EH (cell line): ENCODE results near the gene C1QTNF8.

Experiments used
- DNase-seq: peaks from one replicate; pipeline ENCODE4 v3.0.0-alpha.2; 2015; ENCODE audit warnings: low read depth

Gene C1QTNF8

GRCh38 chr16:1077877-1078578 is 18.0 kb downstream of the C1QTNF8 start:
- no peak for DNase-seq

- no peak for DNase-seq
Measured at GRCh38 chr16:1076801-1077576, 19.1 kb downstream of the C1QTNF8 start.

GRCh38 chr16:1075546-1075945 is 20.5 kb downstream of the C1QTNF8 start:
- no peak for DNase-seq

GRCh38 chr16:1074379-1074649 is 21.7 kb downstream of the C1QTNF8 start:
- DNase-seq, result no peak

- no peak for DNase-seq
Measured at GRCh38 chr16:1073566-1074378, 22.3 kb downstream of the C1QTNF8 start.

GRCh38 chr16:1073262-1073558 is 22.8 kb downstream of the C1QTNF8 start:
- no peak for DNase-seq

- no peak for DNase-seq
Measured at GRCh38 chr16:1072526-1073261, 23.4 kb downstream of the C1QTNF8 start, which contains the start of gene SSTR5. SSTR5 (plus strand) TSS chr16:1072747; CDS start chr16:1078869, 6,122 bp downstream.

GRCh38 chr16:1071561-1072225 is 24.4 kb downstream of the C1QTNF8 start:
- no peak for DNase-seq

- DNase-seq, result no peak
Measured at GRCh38 chr16:1070864-1071408, 25.1 kb downstream of the C1QTNF8 start.

GRCh38 chr16:1070084-1070863 is 25.8 kb downstream of the C1QTNF8 start:
- DNase-seq, result no peak

- DNase-seq, result no peak
Measured at GRCh38 chr16:1069154-1069553, 26.9 kb downstream of the C1QTNF8 start.

- DNase-seq, result no peak
Measured at GRCh38 chr16:1068451-1068850, 27.6 kb downstream of the C1QTNF8 start.

GRCh38 chr16:1067629-1068028 is 28.4 kb downstream of the C1QTNF8 start:
- no peak for DNase-seq

- DNase-seq, result no peak
Measured at GRCh38 chr16:1066584-1067172, 29.4 kb downstream of the C1QTNF8 start.

- no peak for DNase-seq
Measured at GRCh38 chr16:1065469-1066128, 30.4 kb downstream of the C1QTNF8 start.

- no peak for DNase-seq
Measured at GRCh38 chr16:1063728-1064127, 32.3 kb downstream of the C1QTNF8 start.

GRCh38 chr16:1062895-1063294 is 33.1 kb downstream of the C1QTNF8 start:
- DNase-seq, result no peak

- DNase-seq, result no peak
Measured at GRCh38 chr16:1061769-1062505, 34.1 kb downstream of the C1QTNF8 start.
